GM20431 (cell line): Measurements from ENCODE around the gene ACBD3.

Source experiments
- in situ Hi-C: fragments of 300-500 bp; cut with MseI, MboI; formaldehyde crosslinking; loops from one replicate; pipeline ENCODE4 v1.15.0; 2020; ENCODE audit warnings: low sequenced_read_pairs; ENCODE audit not compliant: unreplicated experiment

The ACBD3 gene

DNA sequence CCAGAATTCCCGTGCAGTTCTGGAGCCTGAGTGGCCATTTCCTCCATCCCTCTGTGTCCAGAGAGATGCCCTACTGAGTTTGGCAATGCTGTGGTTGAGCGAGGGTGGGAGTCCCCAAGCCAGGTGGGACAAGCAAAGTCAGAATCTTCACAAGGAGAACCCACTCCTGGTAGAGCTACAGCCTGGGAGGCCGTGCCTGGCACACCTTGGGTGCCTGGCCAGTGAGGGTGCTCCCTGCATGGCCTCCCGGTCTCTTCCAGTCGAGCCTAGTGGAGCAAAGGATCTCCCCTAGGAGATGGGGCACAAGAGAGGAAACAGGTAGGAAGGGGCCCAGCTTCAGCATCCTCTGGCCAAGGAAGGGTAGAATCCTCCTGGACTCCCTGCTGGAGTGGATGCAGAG, 66.1 kb downstream of the ACBD3 start:
- in situ Hi-C loops: loop anchor here (10.0 kb wide), 1 partner anchor 74 kb away; no protein-coding TSS in a partner anchor

DNA sequence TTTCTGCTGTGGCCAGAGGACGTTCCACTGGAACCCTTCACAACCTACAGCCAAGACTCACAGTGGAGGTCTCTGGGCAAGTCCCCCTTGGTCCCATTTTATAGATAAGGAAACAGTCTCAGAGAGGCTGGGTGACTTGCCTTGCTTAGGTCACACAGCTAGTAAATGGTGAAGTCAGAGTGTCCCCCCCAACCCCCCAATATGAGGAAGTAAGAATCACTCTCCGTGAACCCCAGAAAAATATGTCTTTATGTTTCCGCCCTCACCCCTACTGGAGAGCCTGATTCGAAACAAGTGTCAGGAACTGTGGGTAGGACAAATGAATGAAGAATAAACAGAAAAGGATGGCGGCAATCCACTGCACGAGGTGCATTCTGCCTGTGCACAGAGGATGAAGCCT, 67.4 kb downstream of the ACBD3 start:
- in situ Hi-C loops: no loop called here

DNA sequence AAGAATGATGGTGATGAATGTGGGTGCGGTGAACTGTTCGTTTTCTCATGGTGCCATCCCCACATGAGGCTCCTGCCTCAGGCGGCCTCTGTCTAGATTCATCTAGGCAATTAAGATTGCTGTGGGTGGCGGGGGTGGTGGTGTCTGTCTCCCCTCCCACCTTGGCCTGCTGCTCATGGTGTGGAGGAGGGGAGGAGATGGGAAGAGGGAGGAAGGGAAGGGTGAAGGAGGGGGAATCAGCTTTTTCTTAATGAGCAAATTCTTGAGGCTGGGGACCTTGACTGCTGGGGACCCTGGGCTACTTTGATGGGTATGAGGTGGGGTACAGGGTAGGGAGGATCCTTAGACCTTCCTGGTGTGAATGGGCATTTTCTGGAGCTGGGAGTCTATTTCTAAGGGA, 68.2 kb downstream of the ACBD3 start:
- in situ Hi-C loops: no loop called here

DNA sequence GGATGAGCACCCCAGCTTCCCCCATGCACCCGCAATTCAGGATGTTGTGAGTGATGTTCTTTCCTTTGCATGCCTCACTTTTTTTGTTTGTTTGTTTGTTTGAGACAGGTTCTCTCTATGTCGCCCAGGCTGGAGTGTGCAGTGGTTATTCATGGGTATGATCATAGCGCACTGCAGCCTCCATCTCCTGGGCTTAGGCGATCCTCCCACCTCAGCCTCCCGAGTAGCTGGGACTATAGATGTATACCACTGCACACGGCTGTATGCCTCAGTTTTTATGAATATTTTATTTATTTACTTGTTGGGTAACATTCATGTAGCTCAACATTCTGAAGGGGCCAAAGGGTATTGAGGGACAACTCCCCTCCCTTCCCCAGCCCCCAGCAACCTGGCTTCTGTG, 69.2 kb downstream of the ACBD3 start:
- in situ Hi-C loops: no loop called here

DNA sequence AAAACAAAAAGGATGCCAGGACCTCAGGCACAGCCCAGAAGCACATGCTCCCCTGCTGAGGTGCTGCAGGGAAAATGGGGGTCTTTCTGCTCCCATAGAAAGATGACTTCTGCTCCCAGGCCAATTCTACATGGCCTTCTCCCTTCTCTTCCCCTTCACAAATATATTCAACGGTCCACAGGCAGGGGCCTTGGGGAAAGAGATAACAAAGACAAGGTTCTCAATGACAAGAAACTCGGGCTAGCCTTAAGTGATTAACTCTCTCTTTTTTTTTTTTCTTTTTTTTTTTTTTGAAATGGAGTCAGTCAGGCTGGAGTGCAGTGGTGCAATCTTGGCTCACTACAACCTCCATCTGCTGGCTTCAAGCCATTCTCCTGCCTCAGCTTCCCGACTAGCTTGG, 69.9 kb downstream of the ACBD3 start:
- in situ Hi-C loops: no loop called here

DNA sequence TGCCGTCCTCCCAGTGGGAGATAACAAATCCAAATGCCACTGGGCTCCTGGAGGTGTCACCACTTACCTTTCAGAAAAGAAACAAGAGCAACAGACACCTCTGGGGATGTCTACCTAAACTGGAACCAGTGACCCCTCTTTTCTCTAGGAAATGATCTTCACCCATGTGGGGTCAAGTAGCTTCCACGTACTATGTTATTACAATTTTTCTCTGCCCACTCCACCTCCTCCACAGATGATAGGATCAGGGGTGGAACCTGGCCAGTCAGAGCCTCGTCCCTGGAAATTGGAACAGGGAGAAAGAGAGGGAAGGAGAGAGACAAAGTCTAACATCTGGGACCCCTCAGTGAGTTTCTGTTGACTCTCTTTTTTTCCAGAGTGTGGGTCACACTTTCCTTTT, 73.9 kb downstream of the ACBD3 start:
- in situ Hi-C loops: no loop called here

DNA sequence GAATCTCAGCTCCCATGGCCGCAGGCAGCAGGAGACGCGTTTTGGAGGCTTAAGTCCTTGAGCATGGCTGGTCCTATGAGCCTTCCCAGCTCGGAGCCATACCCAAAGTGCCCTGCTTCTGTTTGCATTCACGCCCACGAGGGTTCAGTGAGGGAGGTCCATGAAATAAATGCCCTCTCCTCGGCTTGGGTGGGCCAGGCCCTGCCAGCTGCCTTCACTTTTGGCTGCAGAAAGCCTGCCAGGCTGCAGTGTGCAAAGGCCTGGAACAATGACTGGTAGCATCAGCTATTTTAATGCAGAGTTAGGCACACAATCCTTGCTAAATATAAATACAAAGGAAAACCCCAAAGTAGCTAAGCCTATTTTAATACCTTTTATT, 74.7 kb downstream of the ACBD3 start:
- in situ Hi-C loops: no loop called here

DNA sequence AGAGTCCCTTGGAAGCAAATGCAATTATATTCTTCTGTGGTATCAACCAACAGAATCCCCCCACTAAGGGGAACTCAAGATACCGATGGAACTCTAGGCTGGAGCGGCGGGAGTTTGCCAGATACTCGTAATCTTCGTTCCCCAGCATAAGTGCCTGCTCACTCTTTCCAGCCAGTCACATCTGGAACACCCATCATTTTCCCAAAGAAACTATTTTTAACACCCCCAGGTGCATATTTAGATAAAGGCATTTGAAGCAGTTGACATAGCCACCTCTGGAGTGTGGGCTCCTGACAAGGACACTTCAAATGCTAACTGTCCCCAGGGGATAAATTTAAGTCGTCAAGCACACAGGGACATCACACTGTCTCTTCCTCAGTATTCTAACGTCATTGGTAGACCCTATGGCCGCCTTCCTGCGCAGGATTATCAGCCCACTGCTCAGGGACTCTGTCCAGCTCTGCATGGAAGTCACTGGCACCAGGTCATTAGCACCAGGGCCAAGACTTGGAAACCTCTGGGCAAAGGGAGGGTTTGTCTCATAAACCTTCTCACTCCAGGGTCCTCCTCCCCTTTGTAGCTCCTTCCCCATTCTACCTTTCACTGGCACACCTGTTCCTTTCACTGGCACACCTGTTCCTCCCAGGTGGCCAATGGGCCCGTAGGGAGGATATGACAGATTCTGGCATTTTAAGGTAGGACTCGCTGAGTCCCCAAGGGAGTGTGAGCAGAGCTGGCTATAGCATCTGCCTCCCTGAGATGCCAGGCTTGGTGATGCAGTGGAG, 75.3 kb downstream of the ACBD3 start:
- in situ Hi-C loops: no loop called here

DNA sequence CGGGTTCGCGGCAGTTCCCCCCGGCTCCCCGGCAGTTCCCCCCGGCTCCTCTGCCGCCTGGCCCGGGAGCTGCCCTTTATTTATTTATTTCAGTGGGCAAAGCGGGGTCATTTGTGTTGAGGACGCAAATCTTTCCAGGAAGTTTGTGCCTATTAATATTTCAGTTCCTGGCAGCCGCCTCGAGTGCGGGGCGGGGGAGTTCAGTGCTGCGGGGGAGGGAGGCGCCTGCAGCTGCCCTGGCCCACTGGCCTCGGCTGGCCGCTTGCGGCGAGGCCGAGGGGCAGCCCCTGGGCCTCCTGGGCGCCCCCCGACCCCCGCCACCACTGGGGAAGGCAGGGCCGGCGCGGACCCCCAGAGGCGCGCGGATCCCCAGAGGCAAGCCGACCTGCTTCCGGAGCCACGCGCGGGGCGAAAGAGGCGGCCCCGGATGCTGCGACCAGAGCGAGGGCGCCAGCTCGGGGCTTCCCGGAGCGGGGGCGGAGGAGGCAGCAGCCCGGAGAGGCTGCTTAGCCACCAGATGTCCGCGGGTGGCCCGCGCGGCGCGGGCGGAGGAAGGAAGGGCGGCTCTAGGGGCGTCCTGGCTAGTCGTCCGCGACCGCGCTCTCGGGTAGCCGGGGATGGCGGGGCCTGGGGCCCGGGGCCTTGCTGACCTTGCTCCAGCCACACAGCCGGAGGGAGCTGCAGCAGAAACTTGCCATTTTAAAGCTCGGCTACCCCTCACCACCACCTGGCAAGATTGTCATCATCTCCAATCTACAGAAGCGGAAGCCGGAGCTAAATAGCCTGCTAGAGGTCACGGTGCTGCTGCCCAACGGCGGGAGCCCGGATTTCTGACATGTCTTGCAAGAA, 76.1 kb downstream of the ACBD3 start:
- in situ Hi-C loops: no loop called here

DNA sequence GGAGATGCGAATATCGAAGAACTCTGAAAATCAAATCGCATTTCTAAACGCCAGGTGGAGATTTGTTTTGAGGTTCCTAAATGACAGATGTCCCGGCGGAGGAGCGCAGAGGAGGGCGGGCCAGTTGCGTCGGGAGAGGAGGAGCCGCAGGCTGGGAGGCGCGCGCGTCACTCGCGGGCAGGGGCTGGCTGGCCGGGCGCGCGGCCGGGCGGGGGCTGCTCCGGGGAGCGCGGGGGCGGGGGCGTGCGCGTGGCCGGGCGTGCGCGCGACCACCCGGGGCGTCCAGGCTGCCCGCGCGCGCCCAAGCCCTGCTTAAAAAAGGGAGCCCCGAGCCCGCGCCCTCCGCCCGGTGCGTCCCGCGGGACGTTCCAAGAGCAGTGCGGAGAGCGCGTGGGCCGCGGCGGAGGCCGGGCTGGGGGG, 76.7 kb downstream of the ACBD3 start:
- in situ Hi-C loops: no loop called here

DNA sequence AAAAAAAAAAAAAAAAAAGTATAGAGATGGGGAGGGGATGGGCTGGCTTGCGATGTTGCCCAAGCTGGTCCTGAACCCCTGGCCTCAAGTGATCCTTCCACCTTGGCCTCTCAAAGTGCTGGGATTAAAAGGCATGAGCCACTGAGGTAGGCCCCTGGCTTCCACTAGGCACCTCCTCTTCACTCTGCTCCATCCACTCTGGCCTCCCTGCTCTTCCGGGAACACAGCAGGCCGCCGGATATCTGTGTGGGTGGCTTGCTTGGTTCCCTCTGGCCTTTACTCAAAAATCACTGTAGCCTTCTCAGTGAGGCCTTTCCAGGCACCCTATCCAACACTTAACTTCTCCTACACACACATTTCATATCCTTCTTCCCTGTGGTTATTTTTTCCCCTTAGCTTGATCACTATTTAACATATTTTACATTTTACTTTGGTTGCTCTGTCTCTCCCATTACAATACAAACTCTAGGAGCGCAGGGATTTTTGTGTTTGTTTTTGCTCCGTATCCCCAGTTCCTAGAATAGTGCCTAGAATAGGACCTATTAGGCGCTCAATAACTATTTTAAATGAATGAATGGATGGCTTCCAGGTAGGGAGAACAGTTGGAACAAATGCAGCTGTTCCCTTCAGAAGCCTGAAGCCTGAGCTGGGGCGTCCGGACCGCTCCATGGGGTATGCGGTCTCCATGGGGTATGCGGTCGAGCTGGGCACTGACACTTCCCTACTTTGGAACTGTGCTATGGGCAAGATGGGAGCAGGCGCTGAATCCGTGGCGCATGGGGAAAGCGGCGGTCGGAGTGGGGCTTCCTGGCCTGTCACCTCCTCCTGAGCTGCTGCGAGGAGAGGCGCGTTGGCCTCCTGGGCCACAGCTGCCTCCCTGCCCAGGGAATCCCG, 77.4 kb downstream of the ACBD3 start:
- in situ Hi-C loops: no loop called here

DNA sequence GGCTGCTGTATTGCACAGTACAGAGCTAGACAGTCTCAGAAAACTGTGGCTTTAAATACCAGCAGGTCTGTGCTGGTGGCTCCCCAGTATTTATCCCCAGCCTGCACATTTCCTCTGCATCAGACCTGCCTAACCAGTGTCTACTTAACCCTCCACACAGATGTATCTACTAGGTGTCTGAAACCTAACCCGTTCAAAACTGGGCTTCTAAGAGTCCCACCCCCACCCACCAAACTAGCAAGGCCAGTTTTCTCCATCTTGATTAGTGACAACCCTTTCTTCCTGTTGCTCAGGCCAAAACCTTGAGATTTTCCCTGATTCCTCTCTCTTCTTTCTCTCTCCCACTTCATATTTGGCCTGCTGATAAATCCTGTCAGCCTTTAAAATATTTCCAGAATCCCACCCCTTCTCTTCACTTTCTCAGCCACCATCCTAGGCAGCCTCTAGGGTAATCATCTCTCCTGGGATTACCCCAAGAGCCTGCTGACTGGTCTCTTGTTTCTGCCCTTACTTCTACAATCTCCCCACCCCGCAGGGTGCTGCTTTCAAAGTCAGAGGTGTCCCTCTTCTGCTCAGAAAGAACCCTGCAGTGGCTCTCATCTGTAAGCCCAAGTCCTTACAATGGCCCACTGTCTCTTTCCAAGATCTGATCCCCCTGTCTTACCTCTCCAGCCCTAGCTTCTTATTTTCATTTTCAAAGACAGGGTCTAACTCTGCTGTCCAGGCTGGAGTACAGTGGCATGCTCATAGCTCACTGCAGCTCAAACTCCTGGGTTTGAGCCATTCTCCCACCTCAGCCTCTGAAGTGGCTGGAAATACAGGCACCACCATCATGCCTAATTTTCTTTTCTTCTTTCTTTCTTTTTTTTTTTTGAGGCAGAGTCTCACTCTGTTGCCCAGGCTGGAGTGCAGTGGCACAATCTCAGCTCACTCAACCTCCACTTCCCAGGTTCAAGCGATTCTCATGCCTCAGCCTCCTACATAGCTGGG, 78.8 kb downstream of the ACBD3 start:
- in situ Hi-C loops: no loop called here

DNA sequence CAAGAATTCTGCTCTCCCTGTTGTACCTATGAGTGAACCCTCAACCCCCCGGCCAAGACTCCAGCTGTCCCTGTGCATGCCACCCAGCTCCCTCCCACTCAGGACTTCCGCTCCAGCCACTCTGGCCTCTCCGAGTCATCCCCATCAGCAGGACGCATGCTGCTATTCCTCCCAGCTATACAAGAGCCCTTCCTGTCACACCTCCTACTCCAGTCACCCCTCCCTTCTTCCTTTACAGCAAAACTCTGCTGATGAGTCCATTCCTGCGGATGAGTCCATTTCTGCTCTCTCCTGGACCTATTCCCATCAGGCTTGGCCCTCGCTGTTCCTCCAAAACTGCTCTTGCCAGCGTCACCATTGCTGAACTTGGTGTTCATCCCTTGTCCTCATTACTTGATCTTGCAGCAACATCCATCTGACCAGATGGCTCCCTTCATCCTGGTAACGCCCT, 81.8 kb downstream of the ACBD3 start:
- in situ Hi-C loops: no loop called here

DNA sequence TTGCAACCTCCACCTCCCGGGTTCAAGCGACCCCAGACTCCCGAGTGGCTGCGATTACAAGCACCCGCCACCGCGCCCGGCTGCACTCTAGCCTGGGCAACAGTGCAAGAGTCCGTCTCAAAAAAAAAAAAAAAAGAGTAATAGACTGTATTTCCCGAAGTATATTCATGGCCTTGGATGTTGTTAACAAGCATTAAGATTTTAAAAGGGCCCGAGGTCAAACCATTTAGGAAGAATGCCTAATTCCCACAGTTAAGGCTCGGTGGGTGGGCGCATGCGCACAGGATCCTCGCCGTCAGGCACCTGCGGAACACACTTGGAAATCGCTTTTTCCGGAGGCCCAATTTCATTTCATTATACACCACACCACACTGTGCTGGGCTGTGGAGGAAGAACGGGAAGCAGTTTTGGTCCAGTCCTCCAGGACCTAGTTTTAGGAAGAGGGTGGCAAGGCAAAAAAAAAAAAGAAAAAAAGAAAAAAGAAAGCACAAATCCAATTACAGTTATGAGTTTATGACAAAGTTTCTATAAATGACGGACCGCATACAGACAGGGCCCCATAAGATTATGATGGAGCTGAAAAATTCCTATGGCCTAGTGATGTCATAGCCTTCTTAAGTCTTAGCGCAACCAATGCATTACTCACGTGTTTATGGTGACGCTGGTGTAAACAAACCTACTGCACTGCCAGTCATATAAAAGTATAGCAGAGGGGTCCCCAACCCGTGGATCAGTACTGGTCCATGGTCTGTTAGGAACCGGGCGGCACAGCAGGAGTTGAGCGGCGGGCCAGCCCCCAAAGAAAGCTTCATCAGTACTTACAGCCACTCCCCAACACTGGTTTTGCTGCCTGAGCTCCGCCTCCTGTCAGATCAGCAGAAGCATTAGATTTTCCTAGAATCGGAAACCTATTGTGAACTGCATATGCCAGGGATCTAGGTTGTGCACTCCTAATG, 85.8 kb downstream of the ACBD3 start:
- in situ Hi-C loops: no loop called here

DNA sequence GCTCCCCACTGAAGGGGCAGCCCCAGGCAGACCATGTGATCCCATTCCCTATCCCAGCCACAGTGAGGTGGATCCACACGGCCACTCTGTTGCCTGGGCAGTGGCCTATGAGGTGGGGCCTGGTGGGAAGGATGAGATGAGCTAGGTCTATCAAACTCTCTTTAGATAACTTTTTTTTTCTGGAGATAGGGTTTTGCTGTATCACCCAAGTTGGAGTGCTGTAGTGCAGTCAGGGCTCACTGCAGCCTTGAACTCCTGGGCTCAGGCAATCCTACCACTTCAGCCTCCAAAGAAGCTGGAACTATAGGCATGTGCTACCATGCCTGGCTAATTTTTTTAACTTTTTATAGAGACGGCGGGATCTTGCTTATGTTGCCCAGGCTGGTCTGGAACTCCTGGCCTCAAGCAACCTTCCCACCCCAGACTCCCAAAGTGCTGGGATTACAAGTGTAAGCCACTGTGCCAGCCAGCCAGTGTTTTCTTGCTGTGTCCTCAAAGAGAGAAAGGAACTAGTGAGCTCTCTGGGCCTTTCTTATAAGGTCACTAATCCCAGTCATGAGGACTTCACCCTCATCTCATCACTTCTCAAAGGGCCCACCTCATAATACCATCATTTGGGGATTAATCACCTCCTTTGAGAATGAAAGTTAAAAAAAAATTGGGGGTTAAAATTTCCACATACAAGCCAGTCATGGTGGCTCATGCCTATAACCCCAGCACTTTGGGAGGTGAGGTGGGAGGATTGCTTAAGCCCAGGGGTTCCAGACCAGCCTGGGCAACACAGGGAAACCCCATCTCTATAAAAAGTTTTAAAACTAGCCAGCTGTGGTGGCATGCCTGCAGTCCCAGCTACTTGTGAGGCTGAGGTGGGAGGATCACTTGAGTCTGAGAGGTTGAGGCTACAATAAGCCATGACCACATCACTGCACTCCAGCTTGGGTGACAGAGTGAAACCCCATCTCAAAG, 87.4 kb downstream of the ACBD3 start:
- in situ Hi-C loops: no loop called here

DNA sequence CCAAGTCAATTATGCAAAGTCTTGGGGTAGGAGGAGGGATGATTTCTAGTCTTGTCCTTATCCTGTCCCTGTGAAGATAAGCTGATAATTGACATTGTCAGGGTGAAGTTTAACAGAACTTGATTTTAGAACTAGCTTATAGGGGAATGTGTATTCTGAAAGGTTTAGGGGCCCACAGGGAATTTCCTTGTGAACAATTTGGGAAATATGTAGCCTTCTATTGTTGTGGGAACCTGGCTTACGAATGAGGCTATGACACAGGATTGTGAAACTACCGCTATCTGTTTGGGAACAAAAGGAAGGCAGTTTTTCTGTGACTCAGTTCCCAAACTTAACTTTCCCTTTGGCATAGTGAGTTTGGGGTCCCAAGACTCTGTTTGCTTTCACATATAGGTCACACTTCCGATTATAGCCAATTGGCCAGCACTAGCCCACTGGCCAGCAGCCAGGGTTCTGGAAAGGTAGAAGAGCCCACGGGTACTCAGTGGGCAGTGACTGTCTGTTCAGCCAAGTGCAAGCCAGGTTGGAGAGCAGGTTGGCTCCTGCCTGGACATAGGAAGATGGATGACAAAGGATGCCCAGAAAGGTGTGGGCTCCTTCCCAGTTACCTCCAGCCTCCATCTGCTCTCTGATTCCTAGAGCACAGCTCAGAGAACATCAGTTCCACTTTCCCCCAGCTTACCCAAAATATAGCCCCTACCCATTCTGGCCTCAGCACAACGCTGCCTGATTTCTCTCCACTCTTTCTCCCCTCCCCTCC, 88.5 kb downstream of the ACBD3 start:
- in situ Hi-C loops: no loop called here
